Activated T-helper 17 cell treated with anti-CD3 and anti-CD28 coated beads, Interleukin-2, amount 50 U/mL, for 72 hours (primary cell): ENCODE results near the gene NEUROD4. TPM values are rescaled to one million over a fixed set of nuclear protein-coding genes. Genes with fewer than 3 reads are reported as not detected.
A peak's percentile ranks its signal among the peaks of the same experiment; 100 is the strongest.

ENCODE experiments used
- ATAC-seq: fragments of 150-1000 bp; cut with Tn5 transposase; replicated peaks from 2 replicates; pipeline ENCODE4 v1.10.0; 2021; ENCODE audit warnings: mild to moderate bottlenecking, moderate library complexity
- H3K27ac Mint-ChIP-seq: one replicate; pipeline ENCODE4 v1.8.0; 2022; ENCODE audit warnings: mixed read lengths
- H3K27me3 Mint-ChIP-seq: one replicate; pipeline ENCODE4 v1.8.0; 2022; ENCODE audit warnings: mixed read lengths
- H3K36me3 Mint-ChIP-seq: one replicate; pipeline ENCODE4 v1.8.0; 2022; ENCODE audit warnings: low read depth, mild to moderate bottlenecking, mixed read lengths
- H3K4me1 Mint-ChIP-seq: one replicate; pipeline ENCODE4 v1.8.0; 2022; ENCODE audit warnings: mixed read lengths
- H3K4me3 Mint-ChIP-seq: one replicate; pipeline ENCODE4 v1.8.0; 2022; ENCODE audit warnings: mild to moderate bottlenecking, mixed read lengths
- H3K9me3 Mint-ChIP-seq: one replicate; pipeline ENCODE4 v1.8.0; 2022; ENCODE audit warnings: mixed read lengths
- total RNA-seq, 2 donors: library from RNA; stranded (reverse); gene quantifications; one replicate each; pipeline ENCODE4 v1.2.3, GENCODE V29; 2022

NEUROD4 gene
- total RNA-seq, 2 donors from 2014 or later = not detected

DNA sequence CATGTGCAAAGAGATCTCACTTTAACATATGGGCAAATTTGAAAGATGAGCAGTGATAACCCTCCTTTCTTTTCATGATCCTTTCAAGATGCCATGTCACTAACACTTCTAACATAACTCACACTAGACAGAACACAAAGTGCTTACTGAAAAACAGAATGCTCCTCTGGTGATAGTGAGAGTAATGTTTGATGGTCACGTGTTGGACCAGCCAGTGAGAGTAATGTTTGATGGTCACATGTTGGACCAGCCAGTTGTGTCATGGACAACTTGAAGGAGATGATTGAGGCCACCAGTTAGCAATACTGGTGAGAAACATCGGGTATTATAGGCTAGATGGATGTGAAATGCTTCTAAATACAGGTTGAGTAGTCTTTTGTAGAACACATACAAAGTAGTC is 5.7 kb downstream of the NEUROD4 start:
- Mint-ChIP-seq H3K27me3 (peaks cover 34% of the 10 kb centered on the region), H3K27ac (no peak overlapping the region), H3K9me3 (no peaks in the 10 kb centered on the region), H3K36me3 (no peaks in the 10 kb centered on the region), H3K4me3 (no peak overlapping the region), H3K4me1 (no peaks in the 10 kb centered on the region)
- ATAC-seq = no peak

DNA sequence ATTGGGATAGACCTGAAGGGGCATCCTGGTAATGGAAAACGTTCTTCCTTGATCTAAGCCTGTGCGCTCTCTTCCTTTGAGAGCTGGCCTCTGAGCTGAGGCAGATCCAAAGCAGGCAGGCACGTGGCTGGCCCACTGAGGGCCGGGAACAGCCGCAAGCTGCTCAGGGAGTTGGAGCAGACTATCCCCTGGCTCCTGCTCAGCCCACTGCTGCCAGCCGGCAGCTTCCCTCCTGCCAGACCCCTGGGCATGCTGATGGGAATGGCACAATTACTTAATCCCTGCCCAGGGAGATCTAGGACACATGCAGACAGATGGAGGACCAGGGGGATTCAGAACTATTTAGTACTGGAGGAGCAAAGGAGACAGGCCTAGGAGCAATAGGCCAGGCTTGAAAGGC is 14.4 kb downstream of the NEUROD4 start:
- H3K36me3 Mint-ChIP-seq = no peaks in the 10 kb centered on the region
- no peak for ATAC-seq
- H3K4me1 Mint-ChIP-seq = peaks cover 16% of the 10 kb centered on the region
- no peak overlapping the region for H3K4me3 Mint-ChIP-seq
- H3K9me3 Mint-ChIP-seq = no peaks in the 10 kb centered on the region
- H3K27ac Mint-ChIP-seq = no peak overlapping the region
- H3K27me3 Mint-ChIP-seq = peaks cover 4% of the 10 kb centered on the region

DNA sequence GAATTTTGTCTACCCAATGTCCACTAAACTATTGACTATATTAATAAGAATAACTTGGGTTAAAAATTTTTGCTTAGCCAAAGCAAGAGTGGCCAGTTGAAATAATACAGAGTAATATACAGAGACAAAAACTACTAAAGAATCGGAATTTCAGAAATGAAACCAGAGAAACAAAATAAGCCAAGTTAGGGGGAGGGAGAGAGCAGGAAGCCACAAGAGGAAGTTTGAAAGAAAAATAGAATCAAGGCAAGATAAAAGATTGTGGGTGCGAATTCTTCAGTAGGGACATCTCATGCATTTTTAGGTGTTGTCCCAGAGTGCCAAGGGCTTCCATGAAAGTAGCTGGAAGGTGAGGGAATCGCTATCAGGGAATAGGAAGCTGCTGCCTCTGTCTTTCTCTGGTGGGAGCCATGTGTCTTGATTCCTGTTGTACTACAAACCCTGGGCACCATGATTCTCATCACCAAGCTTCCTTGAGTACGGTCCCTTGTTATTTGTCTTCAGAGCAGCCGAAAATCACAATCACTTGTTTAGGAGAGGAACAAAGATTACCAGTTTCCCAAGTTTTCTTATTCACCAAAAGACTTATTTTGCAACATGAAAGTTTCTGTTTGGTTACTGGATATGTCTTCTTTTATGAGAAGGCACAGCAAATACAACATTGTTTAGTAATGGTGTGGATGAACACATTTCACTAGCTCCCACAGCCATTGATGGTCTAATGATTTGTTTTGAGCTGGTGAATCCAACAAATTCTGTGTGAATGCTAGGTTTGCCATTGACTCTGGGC is 16.7 kb downstream of the NEUROD4 start:
- no peak for ATAC-seq
- H3K4me1 Mint-ChIP-seq = peaks cover 16% of the 10 kb centered on the region
- peaks cover 10% of the 10 kb centered on the region for H3K27me3 Mint-ChIP-seq
- H3K4me3 Mint-ChIP-seq = peak overlapping the region; percentile 32
- H3K9me3 Mint-ChIP-seq = no peaks in the 10 kb centered on the region
- H3K36me3 Mint-ChIP-seq = no peaks in the 10 kb centered on the region
- peak overlapping the region; percentile 18 for H3K27ac Mint-ChIP-seq

DNA sequence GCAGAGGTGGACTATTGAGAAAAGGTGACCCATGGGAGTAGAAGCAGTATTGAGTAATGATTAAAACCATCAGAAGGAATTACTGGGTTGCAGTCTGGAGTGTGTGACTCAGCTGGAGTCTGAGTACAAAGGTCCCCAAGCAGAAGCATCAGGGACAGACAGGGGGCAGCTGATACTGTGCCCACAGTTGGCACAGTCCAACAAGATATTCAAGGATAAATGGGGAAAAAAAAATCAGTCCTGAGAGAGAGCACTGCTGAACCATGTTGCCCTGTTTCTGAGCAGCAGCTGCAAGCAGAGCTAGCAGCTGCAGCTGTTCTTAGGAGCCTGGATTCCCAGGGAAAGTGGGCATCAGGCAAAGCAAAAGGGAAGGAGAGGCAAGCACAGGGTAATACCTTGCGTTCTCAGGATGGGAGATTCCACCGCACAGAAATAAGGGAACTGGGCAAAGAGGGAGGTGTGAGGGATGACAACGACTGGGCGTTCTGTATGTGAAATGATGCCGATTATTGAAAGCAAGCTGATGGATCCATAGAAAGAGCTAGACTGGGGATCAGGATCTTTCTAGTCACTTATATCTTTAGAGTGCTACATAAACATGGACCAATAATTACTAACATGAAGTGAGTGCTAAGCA is 17.7 kb downstream of the NEUROD4 start:
- H3K27me3 Mint-ChIP-seq = peaks cover 10% of the 10 kb centered on the region
- no peak overlapping the region for H3K27ac Mint-ChIP-seq
- no peak overlapping the region for H3K4me3 Mint-ChIP-seq
- no peaks in the 10 kb centered on the region for H3K9me3 Mint-ChIP-seq
- H3K4me1 Mint-ChIP-seq = peaks cover 16% of the 10 kb centered on the region
- no peak for ATAC-seq
- no peaks in the 10 kb centered on the region for H3K36me3 Mint-ChIP-seq

DNA sequence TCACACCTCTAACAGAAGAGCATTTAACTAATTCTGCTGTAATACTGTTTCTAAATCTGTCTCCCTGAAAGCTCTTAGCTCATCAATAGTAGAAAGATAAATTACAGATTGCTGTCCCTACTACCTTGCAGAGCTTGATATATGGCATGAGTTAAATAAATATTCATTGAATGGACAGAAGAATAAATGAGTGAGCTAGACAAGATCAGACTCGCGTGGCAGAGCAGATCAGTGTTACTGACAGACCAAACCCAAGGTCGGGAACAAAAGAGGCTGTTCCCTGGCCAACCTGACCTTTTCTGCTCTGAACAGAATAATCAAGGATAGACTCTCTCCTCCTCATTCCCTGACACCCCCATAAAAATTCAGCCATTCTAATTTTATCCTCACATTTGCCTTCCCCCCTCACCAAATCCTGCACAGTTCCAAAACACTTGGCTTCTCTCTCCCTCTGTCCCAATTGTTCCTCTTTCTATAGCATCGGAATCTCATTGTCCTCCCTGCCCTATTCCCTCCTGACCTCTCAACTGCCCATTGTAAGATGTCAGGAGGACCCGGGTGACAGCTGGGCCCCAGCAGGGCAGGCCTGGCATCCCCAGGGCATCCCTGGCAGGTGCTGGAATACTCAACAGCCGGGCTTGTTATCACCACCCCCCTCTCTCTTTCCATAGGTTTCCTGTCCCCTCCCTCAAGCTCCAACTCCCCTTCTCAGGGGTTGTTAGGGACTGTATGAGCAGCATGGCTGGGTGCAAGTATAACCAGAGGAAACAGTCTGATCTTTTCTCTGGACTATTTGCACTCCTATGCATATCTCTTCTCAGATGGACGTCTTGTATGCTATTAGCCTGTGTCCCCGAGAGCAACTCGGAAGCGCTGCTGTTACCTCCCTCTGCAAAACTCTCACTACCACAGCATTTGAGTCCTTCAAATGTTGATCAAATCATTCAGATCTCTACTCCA is 19.9 kb downstream of the NEUROD4 start:
- Mint-ChIP-seq H3K9me3 (no peaks in the 10 kb centered on the region), H3K4me3 (no peak overlapping the region), H3K4me1 (peaks cover 16% of the 10 kb centered on the region), H3K36me3 (no peaks in the 10 kb centered on the region), H3K27me3 (peaks cover 10% of the 10 kb centered on the region), H3K27ac (no peak overlapping the region)
- no peak for ATAC-seq

DNA sequence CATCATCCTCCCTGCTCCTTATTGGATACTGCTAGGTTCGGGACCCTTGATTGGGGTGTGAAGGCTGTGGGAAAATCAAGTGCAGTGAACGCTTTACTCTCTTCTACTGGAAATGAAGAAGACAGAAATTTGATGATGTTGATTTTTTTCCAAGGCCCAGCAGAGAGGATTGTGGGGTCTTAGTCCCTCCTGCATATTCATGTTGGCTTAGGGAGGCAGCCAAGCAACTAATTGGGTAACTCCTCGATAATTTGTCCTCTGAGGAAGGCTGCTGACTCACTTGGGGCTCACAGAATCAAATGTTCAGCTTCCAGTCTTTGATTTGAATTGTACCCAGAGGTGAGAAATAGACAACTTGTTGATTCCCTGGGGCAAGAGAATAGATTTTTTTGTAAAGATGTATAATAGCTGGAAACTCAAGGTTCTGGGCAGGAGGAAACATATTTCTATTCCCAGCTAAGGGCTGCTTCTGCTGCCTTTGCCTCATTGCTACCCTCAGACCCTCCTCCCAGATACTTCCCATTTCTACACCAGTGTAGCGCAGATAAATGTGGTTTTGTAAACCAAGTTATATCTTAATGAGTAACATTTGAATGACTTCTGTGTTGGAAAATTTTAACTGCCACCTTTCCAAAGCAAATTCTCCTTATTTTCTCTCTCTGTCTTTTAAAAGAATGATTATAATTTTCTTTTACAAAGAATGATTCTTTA is 21.7 kb downstream of the NEUROD4 start:
- H3K27me3 Mint-ChIP-seq = peaks cover 10% of the 10 kb centered on the region
- peaks cover 6% of the 10 kb centered on the region for H3K4me1 Mint-ChIP-seq
- no peak overlapping the region for H3K27ac Mint-ChIP-seq
- no peak for ATAC-seq
- no peak overlapping the region for H3K4me3 Mint-ChIP-seq
- no peaks in the 10 kb centered on the region for H3K9me3 Mint-ChIP-seq
- H3K36me3 Mint-ChIP-seq = no peaks in the 10 kb centered on the region

DNA sequence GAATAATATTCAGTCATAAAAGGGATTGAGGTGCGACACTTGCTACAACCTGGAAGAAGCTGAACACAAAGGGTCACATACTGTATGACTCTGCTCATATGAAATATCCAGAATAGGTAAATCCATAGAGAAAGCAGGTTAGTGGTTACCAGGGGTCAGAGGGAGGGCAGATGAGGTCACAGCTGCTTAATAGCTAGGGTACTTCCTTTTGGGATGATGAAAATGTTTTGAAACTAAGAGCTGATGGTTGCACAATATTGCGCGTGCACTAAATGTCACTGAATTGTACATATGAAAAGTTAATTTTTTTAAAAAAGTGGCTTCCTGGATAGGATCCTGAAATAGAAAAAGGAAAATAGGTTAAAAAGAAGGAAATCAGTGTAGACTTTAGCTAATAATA is 23.8 kb downstream of the NEUROD4 start:
- ATAC-seq = no peak

DNA sequence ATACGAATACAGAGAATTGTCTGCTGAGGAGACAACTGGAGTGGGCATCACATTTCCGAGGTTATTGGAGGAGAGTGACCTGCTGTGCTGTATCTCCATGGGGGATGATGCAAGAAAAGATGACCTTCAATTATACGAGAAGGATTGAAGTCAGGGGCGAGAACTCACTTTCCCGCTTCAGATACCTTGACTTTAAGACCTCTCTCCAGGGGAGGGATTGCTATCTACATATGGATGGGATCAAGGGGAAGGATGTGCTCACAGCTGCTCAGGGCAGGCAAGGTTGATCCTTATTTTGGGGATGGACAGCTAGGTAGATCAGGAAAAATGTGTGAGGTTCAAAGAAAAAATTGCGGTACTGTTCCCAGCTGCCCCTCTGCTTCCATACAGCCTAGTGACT is 24.4 kb downstream of the NEUROD4 start:
- Mint-ChIP-seq H3K4me3 (no peak overlapping the region), H3K27me3 (peaks cover 10% of the 10 kb centered on the region), H3K9me3 (no peaks in the 10 kb centered on the region), H3K4me1 (no peaks in the 10 kb centered on the region), H3K27ac (no peak overlapping the region), H3K36me3 (no peaks in the 10 kb centered on the region)
- no peak for ATAC-seq

More for the DNA sequence above, 23.8 kb downstream of the NEUROD4 start:
- Mint-ChIP-seq H3K4me1 (no peaks in the 10 kb centered on the region), H3K27me3 (peaks cover 10% of the 10 kb centered on the region), H3K4me3 (no peak overlapping the region), H3K9me3 (no peaks in the 10 kb centered on the region), H3K27ac (no peak overlapping the region), H3K36me3 (no peaks in the 10 kb centered on the region)

DNA sequence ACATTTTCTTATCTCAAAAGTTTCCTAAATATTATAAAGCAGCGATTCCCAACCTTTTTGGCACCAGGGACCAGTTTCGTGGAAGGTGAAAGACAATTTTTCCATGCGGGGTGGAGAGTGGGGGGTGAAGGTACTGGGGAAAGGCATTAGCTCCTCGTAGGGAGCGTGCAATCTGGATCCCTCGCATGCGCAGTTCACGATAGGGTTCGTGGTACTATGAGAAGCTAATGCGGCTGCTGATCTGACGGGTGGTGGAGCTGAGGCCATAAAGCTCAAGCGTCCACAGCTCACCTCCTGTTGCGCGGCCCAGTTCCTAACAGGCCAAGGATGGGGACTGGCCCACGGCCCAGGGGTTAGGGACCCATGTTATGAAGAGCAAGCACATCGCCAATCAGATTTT is 29.9 kb downstream of the NEUROD4 start:
- Mint-ChIP-seq H3K36me3 (no peaks in the 10 kb centered on the region), H3K4me1 (no peaks in the 10 kb centered on the region)

DNA sequence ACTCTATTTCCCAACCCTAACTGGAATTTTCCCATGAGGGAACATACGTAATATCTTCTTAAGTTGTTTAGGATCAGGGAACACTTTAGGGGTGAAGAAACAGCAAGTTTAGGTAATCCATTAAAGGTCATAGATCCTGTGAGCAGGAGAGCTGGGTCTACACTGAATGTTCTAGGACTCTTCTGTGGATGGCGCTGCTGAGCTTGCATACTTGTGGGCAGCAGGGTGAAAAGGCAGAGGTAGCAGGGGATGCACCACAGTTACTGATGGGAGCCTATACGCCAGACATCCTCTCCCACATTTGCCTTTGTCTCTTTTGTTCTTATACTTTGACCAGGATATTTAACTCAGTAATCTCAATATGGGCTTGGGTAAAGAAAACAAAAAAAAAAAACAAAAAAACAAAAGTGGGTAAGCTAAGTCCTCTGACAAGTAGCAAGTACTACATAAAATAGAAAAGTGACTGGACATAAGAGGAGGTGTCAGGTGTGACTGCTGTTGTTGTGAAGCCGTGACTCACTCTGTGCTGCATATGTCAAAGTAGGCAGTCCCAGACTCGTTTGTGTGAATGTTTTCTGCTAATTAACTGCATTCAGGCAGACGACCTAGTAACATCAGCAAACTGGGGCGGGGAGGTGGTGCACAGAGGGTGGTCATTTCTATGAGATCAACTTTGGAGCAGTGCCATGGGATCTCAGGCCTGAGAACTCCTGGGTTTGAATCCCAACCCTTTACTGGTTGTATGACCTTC is 31.6 kb downstream of the NEUROD4 start:
- H3K27ac Mint-ChIP-seq = no peak overlapping the region
- ATAC-seq = no peak
- no peaks in the 10 kb centered on the region for H3K9me3 Mint-ChIP-seq
- H3K36me3 Mint-ChIP-seq = no peaks in the 10 kb centered on the region
- H3K27me3 Mint-ChIP-seq = peaks cover 3% of the 10 kb centered on the region
- H3K4me1 Mint-ChIP-seq = no peaks in the 10 kb centered on the region
- no peak overlapping the region for H3K4me3 Mint-ChIP-seq

More for the DNA sequence above, 29.9 kb downstream of the NEUROD4 start:
- Mint-ChIP-seq H3K27me3 (peaks cover 1% of the 10 kb centered on the region), H3K27ac (no peak overlapping the region), H3K9me3 (no peaks in the 10 kb centered on the region), H3K4me3 (no peak overlapping the region)
- no peak for ATAC-seq

DNA sequence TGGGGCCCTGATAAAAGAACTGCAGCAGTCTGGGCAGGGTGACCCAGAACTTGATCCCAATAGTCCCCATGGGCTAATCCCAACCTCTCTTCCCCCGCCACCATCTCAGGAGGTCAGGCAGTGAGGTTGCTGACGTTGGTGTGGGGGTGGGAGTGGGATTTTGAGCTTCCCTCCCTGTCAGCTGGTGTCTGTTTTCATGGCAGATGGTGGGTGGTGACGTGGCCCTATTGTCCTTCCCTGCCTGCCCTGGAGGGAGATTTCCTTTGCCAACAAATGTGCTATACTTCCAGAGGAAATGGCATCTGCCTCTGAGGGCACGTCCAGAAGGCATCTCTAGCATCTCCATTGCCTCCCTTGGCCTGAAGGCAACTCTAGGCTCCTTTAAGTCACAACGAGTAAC is 37.7 kb downstream of the NEUROD4 start:
- Mint-ChIP-seq H3K27me3 (peaks cover 15% of the 10 kb centered on the region), H3K9me3 (no peaks in the 10 kb centered on the region), H3K36me3 (no peaks in the 10 kb centered on the region), H3K27ac (no peak overlapping the region), H3K4me3 (no peak overlapping the region), H3K4me1 (peaks cover 10% of the 10 kb centered on the region)
- ATAC-seq = no peak

DNA sequence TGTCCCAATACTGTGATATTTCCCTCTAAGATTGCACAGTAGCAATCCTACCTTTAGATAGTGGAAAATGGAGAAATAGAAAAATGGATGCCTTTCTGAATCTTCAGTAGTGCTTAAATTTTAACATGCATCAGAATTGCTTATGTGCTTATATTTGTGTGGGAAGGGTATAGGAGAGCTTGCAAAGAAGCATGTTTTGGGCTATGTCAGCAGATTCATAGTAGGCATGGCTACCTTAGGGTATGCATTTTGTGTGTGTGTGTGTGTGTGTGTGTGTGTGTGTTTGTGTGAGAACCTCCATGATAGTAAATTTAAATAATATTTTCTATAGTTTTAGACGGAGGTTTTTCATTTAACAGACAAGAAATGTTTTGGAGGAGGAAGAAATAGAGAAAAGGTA is 38.3 kb downstream of the NEUROD4 start:
- Mint-ChIP-seq H3K4me1 (peaks cover 10% of the 10 kb centered on the region), H3K9me3 (no peaks in the 10 kb centered on the region), H3K27me3 (peaks cover 15% of the 10 kb centered on the region), H3K36me3 (no peaks in the 10 kb centered on the region), H3K4me3 (no peak overlapping the region), H3K27ac (no peak overlapping the region)
- no peak for ATAC-seq

DNA sequence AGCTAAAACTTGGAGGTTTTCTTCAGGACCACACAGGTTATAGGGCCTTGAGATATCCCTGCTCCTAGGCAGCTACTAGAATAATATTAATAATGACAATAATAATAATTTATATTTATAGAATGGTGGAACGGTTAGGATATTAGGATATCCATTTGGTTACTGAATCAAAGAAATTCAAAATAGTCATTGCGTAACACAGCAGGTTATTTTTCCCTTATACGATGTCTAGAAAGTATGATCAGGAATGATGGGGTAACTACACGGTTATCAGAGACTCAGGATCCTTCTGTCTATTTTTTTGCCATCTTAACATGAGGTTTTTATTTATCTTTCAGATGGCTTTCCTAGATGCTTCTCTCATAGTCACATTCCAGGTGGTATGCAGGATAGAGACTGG is 39.0 kb downstream of the NEUROD4 start:
- H3K4me3 Mint-ChIP-seq = no peak overlapping the region
- H3K4me1 Mint-ChIP-seq = peaks cover 10% of the 10 kb centered on the region
- ATAC-seq = no peak
- no peak overlapping the region for H3K27ac Mint-ChIP-seq
- H3K27me3 Mint-ChIP-seq = peaks cover 15% of the 10 kb centered on the region
- no peaks in the 10 kb centered on the region for H3K9me3 Mint-ChIP-seq
- no peaks in the 10 kb centered on the region for H3K36me3 Mint-ChIP-seq
